ENCODE measurements around the gene MRPL43. TPM values are rescaled to one million over a fixed set of nuclear protein-coding genes. Genes with fewer than 3 reads are reported as not detected.

The MRPL43 gene
- total and polyA plus RNA-seq, 4 donors, result 43.6 to 105 (median 84.5) TPM

GRCh38 chr10:100965820-100966219, 21.5 kb downstream of the MRPL43 start:
- no peak overlapping the region for H3K27ac ChIP-seq (ENCODE audit: low read depth in 1 of 2, low read length in 1 of 2)
- 76 to 77% methylated on average over 5 of the region's 5 CpGs for WGBS, 2 donors
- DNase-seq, result no peak
- no peak for ATAC-seq (ENCODE audit: insufficient read depth, low FRiP score)
- H3K9ac ChIP-seq (ENCODE audit: insufficient read depth in 1 of 2, low read length in 2 of 2), result no peak overlapping the region
- H3K4me3 ChIP-seq, result no peak overlapping the region
- H3K27me3 ChIP-seq (ENCODE audit: control insufficient read depth in 3 of 3, insufficient read depth in 3 of 3, low read length in 2 of 3), result no peaks in the 10 kb centered on the region
- no peaks in the 10 kb centered on the region for H3K9me3 ChIP-seq (ENCODE audit: control insufficient read depth in 4 of 4, insufficient read depth in 3 of 4, low read length in 3 of 4)
- H3K36me3 ChIP-seq (ENCODE audit: control insufficient read depth in 4 of 4, insufficient read depth in 4 of 4, low read length in 4 of 4), result peaks cover 7 to 44% (median 22%) of the 10 kb centered on the region in 4 donors
- peaks cover 0 to 17% (median 7%) of the 10 kb centered on the region in 5 donors for H3K4me1 ChIP-seq (ENCODE audit: control insufficient read depth in 5 of 5, insufficient read depth in 5 of 5, low read length in 5 of 5)
- TF ChIP-seq CTCF (IDR thresholded peaks at IDR 0.05; ENCODE audit: control extremely low read depth, extremely low read depth), result no peak

- 95 to 100% methylated on average over 1 of the region's 1 CpG for WGBS, 2 donors
- ATAC-seq (ENCODE audit: insufficient read depth, low FRiP score), result no peak
- TF ChIP-seq CTCF (IDR thresholded peaks at IDR 0.05; ENCODE audit: control extremely low read depth, extremely low read depth), result no peak
- Histone ChIP-seq H3K9me3 (ENCODE audit: control insufficient read depth in 4 of 4, insufficient read depth in 3 of 4, low read length in 3 of 4) (no peaks in the 10 kb centered on the region), H3K4me1 (ENCODE audit: control insufficient read depth in 5 of 5, insufficient read depth in 5 of 5, low read length in 5 of 5) (peaks cover 0 to 7% (median under 1%) of the 10 kb centered on the region in 5 donors), H3K36me3 (ENCODE audit: control insufficient read depth in 4 of 4, insufficient read depth in 4 of 4, low read length in 4 of 4) (peaks cover 7 to 56% (median 29%) of the 10 kb centered on the region in 4 donors), H3K27me3 (ENCODE audit: control insufficient read depth in 3 of 3, insufficient read depth in 3 of 3, low read length in 2 of 3) (no peaks in the 10 kb centered on the region), H3K4me3 (no peak overlapping the region), H3K27ac (ENCODE audit: low read depth in 1 of 2, low read length in 1 of 2) (no peak overlapping the region), H3K9ac (ENCODE audit: insufficient read depth in 1 of 2, low read length in 2 of 2) (no peak overlapping the region)
- DNase-seq, result no peak
Observed at GRCh38 chr10:100963826-100964225, 23.5 kb downstream of the MRPL43 start.

DNA sequence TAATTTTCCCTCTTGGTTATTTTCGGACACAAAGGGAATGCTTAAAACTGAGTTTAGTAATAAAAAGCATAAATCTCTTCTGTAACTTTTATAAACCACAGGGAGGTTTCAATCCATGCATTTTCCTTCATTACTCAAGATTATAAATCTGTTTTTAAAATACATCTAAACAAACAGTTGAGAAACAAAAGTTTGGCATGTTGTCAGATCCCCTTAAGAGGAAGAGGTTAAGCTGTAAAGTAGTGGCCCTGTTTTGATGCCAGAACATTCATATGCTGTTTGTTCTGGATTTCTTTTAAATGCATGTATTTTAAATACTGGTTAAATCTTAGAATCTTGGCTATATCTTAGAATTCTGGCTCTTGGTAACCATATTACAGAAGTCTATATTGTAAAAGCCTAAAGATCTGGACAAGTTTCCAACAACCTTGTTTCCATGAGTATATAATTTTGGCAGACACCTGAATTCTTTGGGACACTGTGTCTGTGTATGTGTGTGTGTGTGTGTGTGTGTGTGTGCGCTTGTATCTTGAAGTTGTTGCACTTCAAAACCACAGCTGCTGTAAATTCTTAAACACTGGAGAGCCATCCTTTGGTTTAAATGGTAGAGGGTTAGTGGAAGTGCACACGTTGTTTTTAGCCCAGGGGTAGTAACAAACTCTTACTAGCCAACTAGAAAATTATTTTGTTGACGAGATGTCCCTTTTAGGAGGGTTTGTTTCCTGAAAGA, 24.8 kb downstream of the MRPL43 start:
- no peak for ATAC-seq (ENCODE audit: insufficient read depth, low FRiP score)
- H3K36me3 ChIP-seq (ENCODE audit: control insufficient read depth in 4 of 4, insufficient read depth in 4 of 4, low read length in 4 of 4), result peaks cover 10 to 67% (median 31%) of the 10 kb centered on the region in 4 donors
- no peak overlapping the region for H3K4me3 ChIP-seq
- H3K4me1 ChIP-seq (ENCODE audit: control insufficient read depth in 5 of 5, insufficient read depth in 5 of 5, low read length in 5 of 5), result peaks cover 0 to 5% (median 0%) of the 10 kb centered on the region in 5 donors
- no peak for TF ChIP-seq CTCF (IDR thresholded peaks at IDR 0.05; ENCODE audit: control extremely low read depth, extremely low read depth)
- no peaks in the 10 kb centered on the region for H3K9me3 ChIP-seq (ENCODE audit: control insufficient read depth in 4 of 4, insufficient read depth in 3 of 4, low read length in 3 of 4)
- 67 to 87% methylated on average over 4 of the region's 4 CpGs for whole genome bisulfite sequencing, 2 donors
- no peak overlapping the region for H3K27ac ChIP-seq (ENCODE audit: low read depth in 1 of 2, low read length in 1 of 2)
- peak in 2 of 3 donors; percentile 15 to 60 for DNase-seq
- H3K27me3 ChIP-seq (ENCODE audit: control insufficient read depth in 3 of 3, insufficient read depth in 3 of 3, low read length in 2 of 3), result no peaks in the 10 kb centered on the region
- no peak overlapping the region for H3K9ac ChIP-seq (ENCODE audit: insufficient read depth in 1 of 2, low read length in 2 of 2)
